ENCODE results near the gene IP6K3. TPM values are rescaled to one million over a fixed set of nuclear protein-coding genes. Genes with fewer than 3 reads are reported as not detected.

IP6K3 gene
- total and polyA plus RNA-seq, 3 donors from 2014 or later, result 0.15 to 0.16 TPM; not detected in 1

MicroRNAs within 50 kb of the gene (microRNA counts, 767-probe panel; counts per million panel counts)
- 0 to 152 counts per million in 2 donors for microRNA hsa-miR-3934

Small RNA genes lying within 50 kb of the gene (microRNA-seq; reads per million reads assigned to microRNA genes)
- gene MIR3934 (ENCODE audit: borderline number of aligned reads in 2 of 2, borderline replicate concordance in 1 of 2), result 13.1 to 16.7 reads per million in 2 donors

Small RNA genes lying within 50 kb of the gene (small RNA-seq; reads per million reads assigned to genes)
- gene MIR3934, result 0 reads per million in 2 donors

Other genes starting within 250 kb of the IP6K3 start
- gene BAK1, start 166.6 kb downstream of the IP6K3 start, total RNA-seq, result 10 to 100 TPM; 13.1 to 14.8 TPM
- 17.3 TPM for gene BAK1, start 166.6 kb downstream of the IP6K3 start, polyA plus RNA-seq (ENCODE audit: insufficient read depth, low read depth, low replicate concordance)
- gene ITPR3, start 125.6 kb downstream of the IP6K3 start, total RNA-seq, result 100 to 1,000 TPM in 1 of 2 donors, 10 to 100 TPM in 1; 80.3 to 146 TPM
- gene ITPR3, start 125.6 kb downstream of the IP6K3 start, polyA plus RNA-seq (ENCODE audit: insufficient read depth, low read depth, low replicate concordance), result 58.2 TPM
- gene UQCC2, start 35.2 kb downstream of the IP6K3 start, total RNA-seq, result 10 to 100 TPM; 18.1 to 36.2 TPM
- gene UQCC2, start 35.2 kb downstream of the IP6K3 start, polyA plus RNA-seq (ENCODE audit: insufficient read depth, low read depth, low replicate concordance), result 119 TPM
- gene LEMD2, start 42.2 kb upstream of the IP6K3 start, total RNA-seq, result 10 to 100 TPM; 71.2 to 77.0 TPM
- gene LEMD2, start 42.2 kb upstream of the IP6K3 start, polyA plus RNA-seq (ENCODE audit: insufficient read depth, low read depth, low replicate concordance), result 89.5 TPM
- gene MLN, start 57.1 kb upstream of the IP6K3 start, total RNA-seq, result not detected
- gene MLN, start 57.1 kb upstream of the IP6K3 start, polyA plus RNA-seq (ENCODE audit: insufficient read depth, low read depth, low replicate concordance), result not detected

Measured in testis (tissue), 3 donors.